ENCODE results near the gene ZNF783. TPM values are rescaled to one million over a fixed set of nuclear protein-coding genes. Genes with fewer than 3 reads are reported as not detected.

Gene ZNF783
- total and polyA plus RNA-seq, 2 of the 8 experiments (the other 6 are each of a cell fraction or from before 2014, with no cell fraction given) = 7.3 to 8.2 TPM

DNA sequence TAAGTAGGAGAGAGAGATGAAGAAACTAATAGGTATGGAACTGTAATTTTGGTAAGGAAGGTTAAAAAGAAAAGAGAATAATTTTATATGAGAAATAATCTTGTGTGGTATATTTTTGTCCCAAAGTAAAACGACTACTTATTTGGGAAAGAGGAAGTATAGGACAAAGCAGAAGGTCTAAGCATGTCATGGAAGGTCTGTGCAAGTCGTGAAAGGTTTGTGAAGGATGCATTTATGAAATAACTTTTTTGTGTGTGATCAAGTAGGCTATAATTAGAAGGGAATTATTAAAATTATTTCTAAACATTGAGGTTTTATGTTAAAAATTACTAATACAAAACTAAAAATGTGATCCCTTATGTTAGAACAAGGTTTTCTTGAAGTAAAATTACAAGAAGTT lies 63.3 kb downstream of the ZNF783 start (continued):
- no peak for TF ChIP-seq SRF (IDR thresholded peaks at IDR 0.05; ENCODE audit: low read depth, low read length)
- TF ChIP-seq ZNF274 (IDR thresholded peaks at IDR 0.05; ENCODE audit: borderline replicate concordance, extremely low read depth, low read length) = no peak
- no peak for TF ChIP-seq BACH1 (IDR thresholded peaks at IDR 0.05; ENCODE audit: low read length)
- no peak for TF ChIP-seq SIRT6 (IDR thresholded peaks at IDR 0.05; ENCODE audit: low read length)
- TF ChIP-seq GTF2F1 (IDR thresholded peaks at IDR 0.05; ENCODE audit: borderline replicate concordance, low read depth, low read length) = no peak
- no peak for TF ChIP-seq SUZ12 (IDR thresholded peaks at IDR 0.05; ENCODE audit: low read length)

Data from H1 (cell line).